ENCODE results near the gene TEX19.
"Not testable (repeated sequence)": the region's sequence is repeated elsewhere in the genome, so short reads cannot be mapped to it uniquely, and the experiment has no call there.

The TEX19 gene

GRCh38 chr17:82392941-82393340, 33.9 kb downstream of the TEX19 start:
- DNase-seq, result no peak

- DNase-seq, result no peak
Measured at GRCh38 chr17:82394278-82394677, 35.2 kb downstream of the TEX19 start.

GRCh38 chr17:82396601-82397435, 37.8 kb downstream of the TEX19 start:
- DNase-seq, result no peak

GRCh38 chr17:82397449-82398335, 38.6 kb downstream of the TEX19 start:
- DNase-seq, result no peak

GRCh38 chr17:82399041-82399441, 40.0 kb downstream of the TEX19 start:
- DNase-seq, result no peak

- no peak for DNase-seq
Measured at GRCh38 chr17:82399601-82400101, 40.6 kb downstream of the TEX19 start.

- DNase-seq, result no peak
Measured at GRCh38 chr17:82400206-82400605, 41.2 kb downstream of the TEX19 start.

- peak; percentile 58 for DNase-seq
Measured at GRCh38 chr17:82400830-82401229, 41.8 kb downstream of the TEX19 start.

- DNase-seq, result no peak
Measured at GRCh38 chr17:82402865-82403264, 43.8 kb downstream of the TEX19 start.

- DNase-seq, result no peak
Measured at GRCh38 chr17:82403662-82404660, 44.9 kb downstream of the TEX19 start.

GRCh38 chr17:82405051-82405450, 46.0 kb downstream of the TEX19 start:
- DNase-seq, result no peak

- DNase-seq, result no peak
Measured at GRCh38 chr17:82406131-82406671, 47.2 kb downstream of the TEX19 start.

- no peak for DNase-seq
Measured at GRCh38 chr17:82407255-82407654, 48.2 kb downstream of the TEX19 start.

- no peak for DNase-seq
Measured at GRCh38 chr17:82408288-82408937, 49.4 kb downstream of the TEX19 start.

- DNase-seq, result no peak
Measured at GRCh38 chr17:82408938-82409318, 49.9 kb downstream of the TEX19 start.

- no peak for DNase-seq
Measured at GRCh38 chr17:82410014-82410716, 51.1 kb downstream of the TEX19 start.

GRCh38 chr17:82411396-82412053, 52.5 kb downstream of the TEX19 start:
- no peak for DNase-seq

GRCh38 chr17:82412081-82412480, 53.0 kb downstream of the TEX19 start:
- not testable (repeated sequence) for DNase-seq

GRCh38 chr17:82412535-82413520, 53.8 kb downstream of the TEX19 start:
- DNase-seq, result no peak

All from CD4-positive, alpha-beta T cell treated with Interleukin-12 subunit alpha and Interleukin-12 subunit beta, for 1 hour (primary cell).